Activated CD8-positive, alpha-beta memory T cell treated with anti-CD3 and anti-CD28 coated beads, Interleukin-2, amount 50 U/mL, for 4 hours (primary cell): Measurements from ENCODE around the gene SBNO2.
"Not testable (repeated sequence)": the region's sequence is repeated elsewhere in the genome, so short reads cannot be mapped to it uniquely, and the experiment has no call there.

Source experiments
- DNase-seq: peaks from one replicate; pipeline ENCODE4 v3.0.0-alpha.2; 2020

The SBNO2 gene

GRCh38 chr19:1134431-1134830 lies 39.6 kb downstream of the SBNO2 start:
- no peak for DNase-seq

DNA sequence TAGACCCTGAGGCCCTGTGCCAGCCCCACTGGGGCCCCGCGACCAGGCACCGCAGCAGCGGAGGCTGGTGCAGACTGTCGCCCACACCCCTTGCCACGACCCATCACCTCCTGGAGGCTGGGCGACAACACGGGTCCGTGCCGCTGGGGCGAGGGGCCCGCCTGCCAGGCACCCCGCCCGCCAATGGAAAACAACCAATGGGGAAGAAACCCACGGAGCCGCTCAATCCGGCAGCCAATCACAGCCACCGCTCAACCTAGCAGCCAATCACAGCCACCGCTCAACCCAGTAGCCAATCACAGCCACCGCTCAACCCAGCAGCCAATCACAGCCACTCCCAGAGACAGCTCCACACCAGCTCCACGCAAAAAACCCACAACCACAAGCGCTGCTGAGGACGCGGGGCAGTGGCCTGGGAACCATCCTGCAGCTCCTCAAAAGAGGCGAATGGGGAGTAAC lies 40.6 kb downstream of the SBNO2 start:
- DNase-seq = peak; percentile 73

DNA sequence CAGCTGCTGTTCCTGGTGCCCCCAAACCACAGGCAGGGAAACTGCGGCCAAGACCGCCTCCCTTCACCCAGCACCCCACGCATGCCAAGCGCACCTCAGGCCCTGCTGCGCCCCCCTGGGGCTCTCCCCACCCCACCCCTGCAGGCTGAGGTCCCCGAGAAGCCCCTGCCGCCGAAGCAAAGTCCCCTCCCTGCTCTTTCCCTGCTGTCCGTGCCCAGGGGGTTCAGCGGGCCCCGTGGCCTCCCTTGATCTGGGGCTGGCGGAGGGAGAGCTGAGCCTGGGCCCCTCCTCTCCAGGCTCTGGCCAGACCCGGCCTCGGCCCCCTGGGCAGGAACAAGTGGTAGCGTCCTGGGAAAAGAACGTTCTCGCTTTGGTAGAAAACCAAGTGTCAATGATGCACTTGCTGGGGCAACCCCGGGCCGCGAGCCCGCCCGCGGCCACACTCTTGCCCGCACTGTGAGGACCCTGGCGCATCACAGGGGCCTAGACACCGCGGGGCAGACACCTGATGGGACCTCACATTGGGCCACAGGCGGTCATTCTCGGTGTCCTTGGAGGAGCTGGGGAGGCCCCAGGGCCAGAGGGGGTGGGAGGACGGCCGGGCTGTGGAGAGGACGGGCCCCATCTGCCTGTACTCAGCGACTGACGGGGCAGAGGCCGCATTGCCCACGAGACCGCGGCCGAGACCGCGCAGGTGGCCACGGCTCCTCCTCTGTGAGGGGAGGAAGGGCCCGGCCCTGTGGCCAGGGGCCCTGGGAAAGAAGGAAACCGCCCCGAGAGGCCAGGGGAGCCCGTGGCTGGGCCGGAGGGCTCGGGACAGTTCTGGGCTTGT lies 41.3 kb downstream of the SBNO2 start:
- DNase-seq = no peak

DNA sequence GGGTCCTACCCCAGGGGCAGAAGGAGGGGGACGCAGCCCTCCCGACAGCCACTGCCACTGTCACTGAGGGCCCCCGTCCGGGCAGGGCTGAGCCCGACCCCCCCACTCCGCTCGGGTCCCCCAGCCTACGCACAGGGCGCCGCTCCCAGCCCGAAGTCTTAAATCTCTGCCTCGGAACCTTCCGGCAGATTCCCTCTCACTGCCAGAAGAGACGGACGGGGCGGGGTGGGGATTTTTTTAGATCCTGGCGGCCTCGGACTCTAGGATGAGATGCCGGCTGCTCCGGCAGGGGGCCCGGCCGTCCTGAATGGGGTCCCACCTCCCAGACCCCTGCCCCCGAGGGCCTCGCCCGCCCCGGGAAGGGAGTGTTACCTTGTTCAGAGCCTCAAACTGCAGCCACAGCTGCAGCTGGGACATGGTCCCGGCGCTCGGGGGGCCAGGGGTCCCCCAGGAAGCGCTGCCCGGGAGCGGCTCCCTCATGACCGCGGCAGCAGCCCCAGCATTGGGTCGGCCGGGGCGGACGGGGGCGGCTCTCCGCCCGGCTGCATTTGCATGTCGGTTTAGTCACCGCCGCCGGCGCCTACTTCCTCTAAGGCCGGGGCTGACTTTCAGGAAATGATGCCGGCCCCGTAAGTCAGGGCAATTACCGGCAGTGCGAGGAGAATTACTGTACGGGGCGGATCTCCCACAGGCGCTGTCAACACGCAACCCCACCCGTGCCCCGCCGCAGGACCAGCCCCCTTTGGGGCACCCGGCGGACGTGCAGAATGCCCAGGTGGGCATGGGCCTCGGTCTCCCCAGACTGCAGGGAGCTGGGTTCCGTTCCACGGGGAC lies 42.1 kb downstream of the SBNO2 start:
- DNase-seq = peak; percentile 89

- DNase-seq = no peak
These were observed 43.0 kb downstream of the SBNO2 start for GRCh38 chr19:1130771-1131717.

- no peak for DNase-seq
These were observed 44.5 kb downstream of the SBNO2 start for GRCh38 chr19:1129535-1129934.

DNA sequence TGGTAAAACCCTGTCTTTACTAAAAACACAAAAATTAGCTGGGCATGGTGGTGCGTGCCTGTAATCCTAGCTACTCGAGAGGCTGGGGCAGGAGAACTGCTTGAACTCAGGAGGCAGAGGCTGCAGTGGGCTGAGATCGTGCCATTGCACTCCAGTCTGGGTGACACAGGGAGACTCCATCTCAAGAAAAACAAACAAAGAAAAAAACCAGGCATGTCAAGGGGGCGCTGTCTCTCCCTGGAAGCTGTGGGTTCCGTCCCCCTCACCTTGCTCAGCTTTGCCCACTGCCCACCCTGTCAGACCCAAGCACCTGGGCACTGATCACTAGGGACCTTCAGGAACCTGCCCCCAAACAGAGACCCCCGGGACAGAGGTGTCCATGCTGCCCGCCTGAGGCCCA lies 45.0 kb downstream of the SBNO2 start:
- DNase-seq = not testable (repeated sequence)

DNA sequence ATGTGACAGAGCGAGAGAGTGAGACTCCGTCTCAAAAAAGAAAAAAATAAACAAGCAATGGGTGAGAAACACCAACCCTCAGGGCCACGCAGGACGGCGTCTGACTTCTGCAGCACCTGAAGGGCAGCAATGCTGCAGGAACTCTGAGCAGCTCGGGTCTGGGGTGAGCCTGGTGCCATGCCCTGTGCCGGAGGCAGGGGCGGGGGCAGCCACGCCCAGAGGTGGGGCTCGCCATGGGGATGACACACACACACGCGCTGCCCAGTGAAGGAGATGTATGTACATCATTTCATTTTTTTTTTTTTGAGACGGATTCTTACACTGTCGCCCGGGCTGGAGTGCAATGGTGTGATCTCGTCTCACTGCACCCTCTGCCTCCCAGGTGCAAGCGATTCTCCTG lies 46.0 kb downstream of the SBNO2 start:
- no peak for DNase-seq

- no peak for DNase-seq
These were observed 46.9 kb downstream of the SBNO2 start for GRCh38 chr19:1126984-1127760.

- no peak for DNase-seq
These were observed 48.2 kb downstream of the SBNO2 start for GRCh38 chr19:1125601-1126467.

- no peak for DNase-seq
These were observed 50.0 kb downstream of the SBNO2 start for GRCh38 chr19:1123885-1124677.

- DNase-seq = no peak
These were observed 50.7 kb downstream of the SBNO2 start for GRCh38 chr19:1123381-1123780.

- no peak for DNase-seq
These were observed 51.1 kb downstream of the SBNO2 start for GRCh38 chr19:1122972-1123363.

DNA sequence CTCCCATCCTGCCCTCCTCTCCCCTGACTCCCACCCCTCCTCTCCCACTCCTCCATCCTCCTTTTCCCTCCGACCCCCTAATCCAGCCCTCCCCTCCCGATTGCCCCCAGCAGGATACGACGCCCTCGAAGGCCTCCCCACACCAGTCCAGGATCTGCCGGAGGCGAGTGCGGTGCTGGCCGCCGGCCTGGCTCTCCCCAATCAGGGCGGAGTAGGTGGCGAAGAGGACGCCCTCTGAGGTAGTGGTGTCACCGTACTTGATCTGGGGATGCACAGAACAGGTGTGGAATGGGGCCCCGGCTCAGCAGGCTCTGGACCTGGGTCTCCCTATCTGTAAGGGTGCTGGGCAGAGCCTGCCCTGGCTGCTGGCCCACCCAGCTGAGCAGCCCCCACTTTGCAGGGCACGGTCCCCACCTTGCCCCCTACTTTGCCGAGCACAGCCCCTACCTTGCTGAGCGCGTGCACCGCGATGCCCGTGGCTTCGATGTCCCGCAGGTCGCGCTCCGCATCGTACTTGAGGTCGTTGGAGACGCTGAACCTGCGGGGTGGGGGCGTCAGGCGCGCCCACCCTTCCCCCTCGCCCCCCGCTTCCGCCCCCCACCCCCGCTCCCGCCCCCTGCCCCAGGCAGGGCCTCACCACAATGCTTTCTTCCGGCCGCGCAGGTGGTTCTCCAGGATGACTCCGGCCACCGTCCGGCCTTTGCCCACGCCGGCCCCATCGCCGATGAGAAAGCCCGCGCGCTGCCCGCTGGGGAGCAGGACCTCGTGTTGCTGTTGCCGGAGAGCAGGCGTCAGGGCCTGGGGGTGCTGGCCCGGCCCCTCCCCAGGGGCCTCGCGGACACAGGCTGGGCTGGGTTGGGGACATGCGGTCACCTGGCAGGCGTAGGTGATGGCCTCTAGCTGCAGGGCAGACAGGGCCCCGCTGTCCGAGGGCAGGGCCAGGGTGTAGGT lies 51.8 kb downstream of the SBNO2 start:
- DNase-seq = no peak

- DNase-seq = no peak
These were observed 52.7 kb downstream of the SBNO2 start for GRCh38 chr19:1121395-1121794.

DNA sequence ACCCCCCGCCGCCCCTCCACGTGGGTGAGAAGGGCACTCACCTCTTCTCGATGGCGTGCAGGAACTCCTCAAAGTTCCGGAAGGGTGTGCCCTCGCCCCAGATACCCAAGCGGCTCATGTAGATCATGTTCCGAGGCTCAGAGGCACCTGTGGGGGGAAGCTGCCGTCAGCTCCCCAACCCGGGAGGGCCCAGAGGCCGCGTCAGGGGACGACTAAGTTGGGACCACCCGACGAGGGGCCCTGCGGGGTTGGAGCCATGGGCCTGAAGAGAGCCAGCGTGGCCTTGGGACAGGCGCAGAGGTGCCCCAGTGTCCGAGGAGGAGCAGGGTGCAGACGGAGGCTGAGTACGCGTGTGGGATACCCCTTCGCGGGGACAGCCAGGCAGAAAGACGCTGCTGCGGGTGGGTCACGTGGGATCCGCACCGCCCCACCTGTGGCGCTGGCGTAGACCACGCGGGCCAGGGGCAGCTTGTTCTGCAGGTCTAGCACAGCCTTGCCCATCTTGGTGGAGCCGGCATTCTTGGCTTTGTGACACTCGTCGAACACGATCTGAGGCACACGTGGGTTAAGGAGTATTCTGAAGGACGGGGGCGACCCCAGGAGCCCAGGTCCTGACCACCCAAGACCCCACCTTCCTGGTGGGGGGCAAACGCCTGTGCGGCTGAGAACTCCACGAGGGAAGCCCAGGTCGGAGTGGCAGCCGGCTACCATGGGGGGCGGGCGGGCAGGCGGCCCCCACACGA lies 54.4 kb downstream of the SBNO2 start:
- DNase-seq = peak; percentile 15

- peak; percentile 14 for DNase-seq
These were observed 55.1 kb downstream of the SBNO2 start for GRCh38 chr19:1118999-1119398.

DNA sequence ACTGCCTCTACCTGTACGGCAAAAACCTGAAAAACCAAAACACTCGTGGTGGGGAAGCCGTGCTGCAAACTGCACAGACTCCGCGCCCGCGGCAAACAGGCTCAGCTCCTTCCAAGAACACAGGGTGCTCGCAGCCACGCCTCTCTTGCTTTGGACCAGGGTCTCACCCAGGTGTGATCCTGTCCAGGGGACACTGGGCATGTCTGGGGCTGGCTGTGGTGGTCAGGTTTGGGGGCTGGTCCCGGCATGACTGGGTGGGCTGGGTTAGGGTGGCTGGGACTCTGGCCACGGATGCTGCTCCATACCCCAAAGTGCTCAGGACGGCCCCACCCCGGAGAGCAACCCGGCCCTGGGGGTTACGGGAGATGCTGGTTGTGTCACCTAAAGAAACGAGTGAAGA lies 56.4 kb downstream of the SBNO2 start:
- no peak for DNase-seq
